PC-3 (cell line): ENCODE results near the gene ASPDH. TPM values are rescaled to one million over a fixed set of nuclear protein-coding genes. Genes with fewer than 3 reads are reported as not detected.
"Not testable (repeated sequence)": the region's sequence is repeated elsewhere in the genome, so short reads cannot be mapped to it uniquely, and the experiment has no call there.

Source experiments
- ATAC-seq: fragments of 200-7000 bp; cut with Tn5 transposase; 2 replicates; pipeline ENCODE4 v1.9.1; 2020; ENCODE audit warnings: mild to moderate bottlenecking, moderate library complexity
- BruUV-seq: library from RNA; stranded (reverse); fragments of 400-500 nt; replicated peaks from 2 replicates; lab custom pipeline; 2021; lab: Mats Ljungman, UMichigan
- CTCF ChIA-PET: fragments of 300-600 bp; sonication (Branson Sonifier 250); formaldehyde crosslinking; loops from one replicate; lab custom pipeline; 2022; ENCODE audit warnings: antibody characterized with exemption; lab: Charles Lee
- POLR2A ChIA-PET: fragments of 300-600 bp; sonication (Branson Sonifier 250); formaldehyde crosslinking; loops from one replicate; lab custom pipeline; 2022; ENCODE audit warnings: antibody characterized with exemption; ENCODE audit not compliant: unreplicated experiment; lab: Charles Lee
- DNase-seq: peaks from one replicate; pipeline ENCODE4 v3.0.0-alpha.2; 2015
- H2AFZ ChIP-seq: fragments of 300-600 bp; sonication (generic); 2 replicates; pipeline ENCODE4 v1.6.0; 2016; ENCODE audit warnings: antibody characterized with exemption, low read length
- H3F3A ChIP-seq: fragments of 300-600 bp; sonication (generic); one replicate; pipeline ENCODE4 v1.6.0; 2017; ENCODE audit warnings: antibody characterized with exemption, low read length, control low read depth, mild to moderate bottlenecking; ENCODE audit not compliant: unreplicated experiment
- H3K27ac ChIP-seq: fragments of 300-600 bp; sonication (generic); 2 replicates; pipeline ENCODE4 v1.5.1; 2016; ENCODE audit warnings: mild to moderate bottlenecking, low read length
- H3K27me3 ChIP-seq: fragments of 300-600 bp; sonication (generic); 2 replicates; pipeline ENCODE4 v1.6.1; 2016; ENCODE audit warnings: low read length, mixed read lengths
- H3K36me3 ChIP-seq: fragments of 300-600 bp; sonication (generic); 2 replicates; pipeline ENCODE4 v1.6.1; 2016; ENCODE audit warnings: low read depth, mixed run types, low read length, mixed read lengths
- H3K4me1 ChIP-seq: fragments of 300-600 bp; sonication (generic); 2 replicates; pipeline ENCODE4 v1.5.1; 2016; ENCODE audit warnings: low read length; ENCODE audit not compliant: insufficient read depth
- H3K4me2 ChIP-seq: fragments of 300-600 bp; sonication (generic); 2 replicates; pipeline ENCODE4 v1.6.0; 2016; ENCODE audit warnings: low read length
- H3K4me3 ChIP-seq: fragments of 300-600 bp; sonication (generic); 2 replicates; pipeline ENCODE4 v1.5.1; 2016; ENCODE audit warnings: mild to moderate bottlenecking, low read length, mixed read lengths
- H3K79me2 ChIP-seq: fragments of 300-600 bp; sonication (generic); 2 replicates; pipeline ENCODE4 v1.6.1; 2017; ENCODE audit warnings: low read length, mixed read lengths
- H3K9ac ChIP-seq: fragments of 300-600 bp; sonication (generic); 2 replicates; pipeline ENCODE4 v1.6.0; 2016; ENCODE audit warnings: mild to moderate bottlenecking, low read length
- H3K9me2 ChIP-seq: fragments of 300-600 bp; sonication (generic); replicated peaks from 2 replicates; pipeline ENCODE4 v1.6.1; 2016; ENCODE audit warnings: mixed run types, low read length, mixed read lengths
- H3K9me3 ChIP-seq: fragments of 300-600 bp; sonication (generic); 2 replicates; pipeline ENCODE4 v1.6.1; 2016; ENCODE audit warnings: low read length, mixed read lengths
- H4K20me1 ChIP-seq: fragments of 300-600 bp; sonication (generic); 2 replicates; pipeline ENCODE4 v1.6.1; 2016; ENCODE audit warnings: low read length, mixed read lengths
- EZH2 ChIP-seq: fragments of 300-600 bp; sonication (generic); IDR thresholded peaks from one replicate; pipeline ENCODE4 v1.6.1; 2017; ENCODE audit warnings: antibody characterized with exemption, mild to moderate bottlenecking, low read length; ENCODE audit not compliant: unreplicated experiment
- EZH2phosphoT487 ChIP-seq: fragments of 300-600 bp; sonication (generic); IDR thresholded peaks from 2 replicates; pipeline ENCODE4 v1.6.1; 2018; ENCODE audit warnings: mild to moderate bottlenecking, antibody characterized with exemption, low read length, borderline replicate concordance
- intact Hi-C: fragments of 100-400 bp; cut with micrococcal nuclease; formaldehyde crosslinking; loops from 2 replicates; pipeline ENCODE4 v1.9.0; 2023
- total RNA-seq: library from RNA; depleted of rRNA; stranded (reverse); fragments of >200 nt; gene quantifications from 2 replicates; pipeline ENCODE4 v1.2.3, GENCODE V29; 2014
- TF ChIP-seq, protein P1 (sequence below): fragments of 300-600 bp; sonication (generic); conservative IDR thresholded peaks from 2 replicates; pipeline ENCODE4 v1.5.1; 2017; ENCODE audit warnings: antibody characterized with exemption, low read depth, mild to moderate bottlenecking, low read length

Gene ASPDH
- total RNA-seq, 1 experiment from 2014 or later: not detected

DNA sequence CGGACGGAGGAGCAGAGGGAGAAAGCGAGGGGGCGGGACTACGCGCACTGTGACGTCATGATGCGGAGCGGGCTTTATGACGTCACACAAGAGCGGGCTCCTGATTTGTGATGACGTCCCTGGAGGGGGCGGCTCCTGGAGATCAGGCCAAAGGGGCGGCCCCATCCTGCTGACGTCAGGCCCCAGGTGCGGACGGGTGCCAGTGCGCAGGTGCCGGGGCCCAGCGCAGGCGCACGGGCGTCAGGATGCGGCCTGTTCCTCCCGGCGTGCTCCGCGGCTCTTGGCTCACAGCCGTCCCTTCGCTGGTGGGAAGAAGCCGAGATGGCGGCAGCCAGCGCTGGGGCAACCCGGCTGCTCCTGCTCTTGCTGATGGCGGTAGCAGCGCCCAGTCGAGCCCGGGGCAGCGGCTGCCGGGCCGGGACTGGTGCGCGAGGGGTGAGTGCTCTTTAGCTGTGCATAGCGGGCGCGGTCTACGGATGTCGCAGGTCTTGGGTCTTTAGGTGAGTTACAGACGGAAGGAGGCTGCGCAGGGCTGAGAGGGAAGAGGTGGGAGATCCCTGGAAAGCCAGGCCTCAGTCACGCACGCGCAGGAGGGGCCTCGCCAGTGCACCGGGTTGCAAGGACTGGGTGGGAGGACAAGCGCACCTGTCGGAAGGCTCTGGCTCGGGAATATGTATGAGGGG lies 37.3 kb downstream of the ASPDH start, which contains the start of the genes EMC10 and GARIN5A:
Gene EMC10, plus strand, starts transcription at position 284 of the 683 bp plus-strand sequence. Its CDS starts 38 bp downstream, at position 322.
Gene GARIN5A, minus strand, starts transcription at position 625 of the 683 bp plus-strand sequence. Its CDS starts 460 bp downstream, at position 165.
- ATAC-seq: peak; percentile 90
- DNase-seq: peak; percentile 95
- intact Hi-C loops: no loop called here
- no peak for TF ChIP-seq EZH2phosphoT487
- TF ChIP-seq, protein P1, sequence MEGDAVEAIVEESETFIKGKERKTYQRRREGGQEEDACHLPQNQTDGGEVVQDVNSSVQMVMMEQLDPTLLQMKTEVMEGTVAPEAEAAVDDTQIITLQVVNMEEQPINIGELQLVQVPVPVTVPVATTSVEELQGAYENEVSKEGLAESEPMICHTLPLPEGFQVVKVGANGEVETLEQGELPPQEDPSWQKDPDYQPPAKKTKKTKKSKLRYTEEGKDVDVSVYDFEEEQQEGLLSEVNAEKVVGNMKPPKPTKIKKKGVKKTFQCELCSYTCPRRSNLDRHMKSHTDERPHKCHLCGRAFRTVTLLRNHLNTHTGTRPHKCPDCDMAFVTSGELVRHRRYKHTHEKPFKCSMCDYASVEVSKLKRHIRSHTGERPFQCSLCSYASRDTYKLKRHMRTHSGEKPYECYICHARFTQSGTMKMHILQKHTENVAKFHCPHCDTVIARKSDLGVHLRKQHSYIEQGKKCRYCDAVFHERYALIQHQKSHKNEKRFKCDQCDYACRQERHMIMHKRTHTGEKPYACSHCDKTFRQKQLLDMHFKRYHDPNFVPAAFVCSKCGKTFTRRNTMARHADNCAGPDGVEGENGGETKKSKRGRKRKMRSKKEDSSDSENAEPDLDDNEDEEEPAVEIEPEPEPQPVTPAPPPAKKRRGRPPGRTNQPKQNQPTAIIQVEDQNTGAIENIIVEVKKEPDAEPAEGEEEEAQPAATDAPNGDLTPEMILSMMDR: no peak
- TF ChIP-seq EZH2: no peak
- Histone ChIP-seq H3F3A (no peaks in the 10 kb centered on the region), H3K4me3 (peak within 1 kb of the TSS; percentile 86), H3K27me3 (no peaks in the 10 kb centered on the region), H3K9me2 (no peaks in the 10 kb centered on the region), H4K20me1 (peaks cover 21% of the 10 kb centered on the region), H3K4me1 (peaks cover 8% of the 10 kb centered on the region), H3K4me2 (peak within 1 kb of the TSS; percentile 91), H3K79me2 (peaks cover 31% of the 10 kb centered on the region), H3K27ac (peak within 1 kb of the TSS; percentile 77), H3K36me3 (peaks cover 19% of the 10 kb centered on the region; the same call in 1 of the 2 replicates), H3K9me3 (no peaks in the 10 kb centered on the region), H2AFZ (peak within 1 kb of the TSS; percentile 88), H3K9ac (peak within 1 kb of the TSS; percentile 90)
- POLR2A ChIA-PET: no interaction called here
- CTCF ChIA-PET: no interaction called here
- BruUV-seq: TSS peak; percentile 43

DNA sequence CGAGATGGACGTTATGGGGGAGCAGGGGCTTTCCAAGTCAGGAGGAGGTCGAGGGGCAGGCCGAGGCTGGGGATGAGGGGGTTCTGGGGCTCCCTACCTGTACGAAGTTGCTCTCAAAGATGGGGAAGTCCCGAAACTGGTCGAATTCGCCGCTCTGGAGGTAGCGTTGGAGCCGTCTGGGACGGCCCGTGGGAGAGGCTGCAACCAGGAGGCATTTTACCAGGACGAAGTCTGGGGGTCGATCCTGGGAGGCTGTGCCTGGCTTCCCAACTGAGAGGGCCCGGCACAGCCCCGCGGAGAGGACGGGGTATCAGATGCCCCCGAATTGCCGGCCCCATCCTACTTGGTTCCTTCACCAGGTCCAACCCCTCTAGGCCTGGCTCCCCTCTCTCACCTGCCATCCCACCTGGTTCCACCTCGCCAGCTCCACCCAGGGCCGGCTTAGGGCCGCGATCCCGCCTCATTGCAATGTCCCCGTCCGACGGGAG lies 37.9 kb downstream of the ASPDH start:
- BruUV-seq: no TSS peak
- Histone ChIP-seq H4K20me1 (peaks cover 21% of the 10 kb centered on the region), H3F3A (no peaks in the 10 kb centered on the region), H3K79me2 (peaks cover 31% of the 10 kb centered on the region), H2AFZ (no peak overlapping the region), H3K4me1 (peaks cover 8% of the 10 kb centered on the region), H3K9ac (no peak overlapping the region), H3K9me3 (no peaks in the 10 kb centered on the region), H3K27ac (no peak overlapping the region), H3K27me3 (no peaks in the 10 kb centered on the region), H3K4me3 (no peak overlapping the region), H3K36me3 (peaks cover 13% of the 10 kb centered on the region; the same call in 1 of the 2 replicates), H3K4me2 (no peak overlapping the region), H3K9me2 (no peaks in the 10 kb centered on the region)
- intact Hi-C loops: no loop called here
- ChIA-PET POLR2A (no interaction called here), CTCF (no interaction called here)
- TF ChIP-seq EZH2phosphoT487: no peak
- TF ChIP-seq, protein P1: no peak
- no peak for TF ChIP-seq EZH2
- DNase-seq (no peak), ATAC-seq (no peak)

DNA sequence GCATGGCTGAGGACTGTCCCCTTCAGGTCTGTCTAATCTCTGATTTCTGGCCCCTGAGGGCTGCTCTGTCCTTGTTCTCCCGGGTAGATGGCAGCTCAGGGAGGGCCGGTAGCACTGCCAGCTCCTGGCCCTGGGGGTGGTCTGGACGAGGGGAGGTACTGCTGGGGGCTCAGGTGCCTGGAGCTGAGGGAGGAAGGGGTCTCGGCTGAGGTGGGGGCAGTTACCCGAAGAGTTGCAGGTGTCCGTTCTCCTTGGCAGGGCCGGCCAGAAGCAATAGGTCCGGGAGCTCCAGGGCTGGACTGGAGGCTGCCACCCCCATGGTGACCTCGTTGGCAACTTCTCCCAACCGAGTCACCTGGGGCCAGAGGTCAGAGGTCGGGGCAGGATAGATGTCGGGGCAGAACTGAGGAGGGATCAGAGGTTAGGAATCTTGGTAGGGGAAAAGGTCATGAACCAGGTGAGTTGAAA lies 38.6 kb downstream of the ASPDH start:
- TF ChIP-seq EZH2: no peak
- TF ChIP-seq EZH2phosphoT487: no peak
- TF ChIP-seq, protein P1: no peak
- no peaks in the 10 kb centered on the region for H3K27me3 ChIP-seq
- no peak for ATAC-seq
- H3K27ac ChIP-seq: no peak overlapping the region
- H4K20me1 ChIP-seq: peaks cover 21% of the 10 kb centered on the region
- CTCF ChIA-PET: no interaction called here
- no peaks in the 10 kb centered on the region for H3K9me3 ChIP-seq
- H3K4me2 ChIP-seq: no peak overlapping the region
- no peak overlapping the region for H3K4me3 ChIP-seq
- no peak overlapping the region for H3K9ac ChIP-seq
- BruUV-seq: no TSS peak
- H3K79me2 ChIP-seq: peaks cover 31% of the 10 kb centered on the region
- no peak overlapping the region for H2AFZ ChIP-seq
- no peaks in the 10 kb centered on the region for H3F3A ChIP-seq
- POLR2A ChIA-PET: no interaction called here
- DNase-seq: no peak
- intact Hi-C loops: no loop called here
- H3K4me1 ChIP-seq: peaks cover 8% of the 10 kb centered on the region
- H3K36me3 ChIP-seq: peaks cover 8% of the 10 kb centered on the region; the same call in 1 of the 2 replicates
- H3K9me2 ChIP-seq: no peaks in the 10 kb centered on the region

DNA sequence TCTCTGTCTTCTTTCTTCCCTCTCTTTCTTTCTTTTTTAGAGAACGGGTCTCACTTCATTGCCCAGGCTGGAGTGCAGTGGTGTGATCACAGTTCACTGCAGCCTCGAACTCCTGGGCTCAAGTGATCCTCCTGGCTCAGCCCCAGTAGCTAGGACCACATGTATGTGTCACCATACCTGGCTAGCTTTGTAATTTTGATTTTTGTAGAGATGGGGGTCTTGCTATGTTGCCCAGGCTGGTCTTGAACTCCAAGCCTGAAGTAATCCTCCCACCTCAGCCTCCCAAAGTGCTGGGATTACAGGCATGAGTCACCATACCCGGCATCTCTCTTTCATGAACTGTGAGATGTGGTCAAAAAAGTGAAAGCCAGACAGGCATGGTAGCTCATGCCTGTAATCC lies 40.4 kb downstream of the ASPDH start:
- BruUV-seq, H2AFZ ChIP-seq, H3K27me3 ChIP-seq, H3K4me1 ChIP-seq, H3K4me3 ChIP-seq, H3K4me2 ChIP-seq, H3K27ac ChIP-seq, CTCF ChIA-PET, H3F3A ChIP-seq, H3K9me2 ChIP-seq, ATAC-seq, H3K9ac ChIP-seq, DNase-seq, H3K36me3 ChIP-seq, intact Hi-C loops, H3K9me3 ChIP-seq: not testable (repeated sequence)
- Histone ChIP-seq H4K20me1 (peaks cover 13% of the 10 kb centered on the region), H3K79me2 (peaks cover 16% of the 10 kb centered on the region)
- POLR2A ChIA-PET: interaction anchor here (0.6 kb wide), 1 partner anchor 589 kb away, joined by 8 read pairs; no protein-coding TSS in a partner anchor
